Measurements from ENCODE around the gene CSAG1. TPM values are rescaled to one million over a fixed set of nuclear protein-coding genes. Genes with fewer than 3 reads are reported as not detected.
"Not testable (repeated sequence)": the region's sequence is repeated elsewhere in the genome, so short reads cannot be mapped to it uniquely, and the experiment has no call there.

The CSAG1 gene
- total RNA-seq, 1 donor from 2014 or later = not detected

GRCh38 chrX:152697952-152698931 lies 35.3 kb downstream of the CSAG1 start, which contains the start of gene MAGEA3:
TSS of gene MAGEA3 (plus strand) at chrX:152698794. CDS start at chrX:152700833, 2,039 bp downstream.
- DNase-seq = not testable (repeated sequence)

DNA sequence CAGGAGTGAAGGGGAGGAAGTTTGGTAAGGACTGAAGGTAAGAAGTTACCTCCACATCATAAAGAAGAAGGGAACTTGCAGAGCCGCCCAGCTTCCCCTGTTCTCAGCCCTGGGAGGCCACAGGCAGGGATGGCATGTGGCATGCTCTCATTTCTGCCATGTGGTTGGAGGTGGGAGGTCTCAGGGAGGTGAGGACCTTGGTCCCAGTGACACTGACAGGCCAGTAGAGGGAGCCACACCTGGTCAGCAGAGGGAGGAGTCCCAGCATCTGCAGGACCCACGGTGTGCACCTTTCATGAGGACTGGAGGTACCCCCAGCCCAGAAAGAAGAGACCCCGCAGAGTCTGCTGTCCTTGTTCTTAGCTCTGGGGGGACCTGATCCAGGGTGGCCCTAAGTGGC lies 52.5 kb downstream of the CSAG1 start:
- not testable (repeated sequence) for DNase-seq

Other genes starting within 250 kb of the CSAG1 start
- gene GABRQ, start 95.8 kb downstream of the CSAG1 start, total RNA-seq = 0.79 TPM
- gene MAGEA3, start 34.9 kb downstream of the CSAG1 start, total RNA-seq = not detected
- not detected for gene CSAG2, start 24.4 kb downstream of the CSAG1 start, total RNA-seq
- gene MAGEA2B, start 19.1 kb downstream of the CSAG1 start, total RNA-seq = not detected
- not detected for gene MAGEA12, start within 50 bp of the CSAG1 start, total RNA-seq
- gene MAGEA2, start 20.1 kb upstream of the CSAG1 start, total RNA-seq = not detected
- gene CSAG3, start 25.5 kb upstream of the CSAG1 start, total RNA-seq = not detected
- gene MAGEA6, start 36.0 kb upstream of the CSAG1 start, total RNA-seq = not detected
- 20.1 TPM for gene CETN2, start 97.0 kb upstream of the CSAG1 start, total RNA-seq
- gene NSDHL, start 97.3 kb upstream of the CSAG1 start, total RNA-seq = 11.3 TPM
- gene ZNF185, start 164.3 kb upstream of the CSAG1 start, total RNA-seq = 17.7 TPM